ENCODE measurements around the gene GRK4. TPM values are rescaled to one million over a fixed set of nuclear protein-coding genes. Genes with fewer than 3 reads are reported as not detected.

GRK4 gene
- total RNA-seq, 5 donors from 2014 or later (not counting 1 experiment from before 2014, with no cell fraction given) = 1.8 to 4.8 (median 2.5) TPM

DNA sequence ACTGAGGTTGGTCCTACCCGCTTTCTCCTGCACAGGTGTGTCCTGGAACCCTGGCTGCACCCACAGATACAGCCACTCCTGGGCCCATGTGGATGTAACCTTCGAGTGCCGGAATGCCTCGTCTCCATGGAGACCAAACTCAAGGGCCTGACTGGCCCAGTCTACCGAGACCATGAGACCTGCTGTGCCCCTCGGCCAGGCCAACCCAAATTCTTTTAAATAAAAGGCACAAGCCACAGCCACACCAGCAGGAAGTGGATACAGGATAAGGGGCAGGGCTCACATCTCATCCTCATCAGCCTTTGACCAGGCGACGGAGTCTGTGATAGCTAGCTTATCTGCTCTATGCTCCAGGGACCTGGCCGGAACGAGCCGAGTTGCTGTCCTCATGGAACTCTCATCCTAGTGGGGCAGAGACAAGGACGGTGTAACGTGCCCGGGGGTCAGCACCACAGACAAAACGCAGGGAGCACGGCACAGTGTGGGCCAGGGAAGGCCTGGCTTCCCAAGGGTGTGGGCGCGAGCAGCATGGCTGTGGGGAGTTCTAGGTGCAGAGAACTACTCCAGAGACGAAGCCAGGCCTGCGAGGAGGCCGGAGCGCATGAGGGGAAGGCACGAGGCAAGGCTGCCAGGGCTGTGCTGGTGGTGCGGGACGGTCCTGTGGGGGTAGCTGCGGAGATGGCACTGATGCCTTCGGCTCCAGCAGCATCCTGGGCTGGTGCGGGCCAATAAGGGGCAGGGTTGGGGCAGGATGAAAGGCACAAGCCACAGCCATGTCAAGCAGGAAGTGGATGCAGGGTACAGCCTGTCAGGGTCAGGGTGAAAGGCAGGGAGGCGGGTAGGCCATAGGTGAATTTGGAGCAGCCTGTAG, 22.9 kb upstream of the GRK4 start:
- CTCF ChIA-PET = interaction anchor here in 1 of 2 donors (0.5 kb wide), 1 partner anchor 66 kb away, joined by 3 read pairs; no protein-coding TSS in a partner anchor
- Mint-ChIP-seq H3K9me3 (no peaks in the 10 kb centered on the region), H3K4me3 (no peak overlapping the region), H3K27me3 (no peaks in the 10 kb centered on the region), H3K4me1 (peaks cover 28 to 42% (median 28%) of the 10 kb centered on the region in 3 donors), H3K27ac (no peak overlapping the region), H3K36me3 (peaks cover 47% of the 10 kb centered on the region)
- H3K27ac ChIP-seq (ENCODE audit: low read length) = peak overlapping the region; percentile 62
- H3K4me3 ChIP-seq (ENCODE audit: control insufficient read depth in 1 of 2, extremely low read depth in 1 of 2, low read length in 1 of 2) = no peak overlapping the region
- H3K9me3 ChIP-seq = no peaks in the 10 kb centered on the region
- no peaks in the 10 kb centered on the region for H3K27me3 ChIP-seq (replicated peaks in 1 of 2; ENCODE audit: control insufficient read depth in 2 of 2, extremely low read depth in 1 of 2, insufficient read depth in 2 of 2, low read length in 1 of 2)
- ATAC-seq (replicated peaks in 1 of 4) = no peak
- POLR2A ChIA-PET = interaction anchor here in 1 of 2 donors (0.6 kb wide), 1 partner anchor 376 kb away, joined by 9 read pairs; no protein-coding TSS in a partner anchor
- 95% methylated on average over 28 of the region's 29 CpGs for WGBS (ENCODE audit: insufficient coverage)
- H3K36me3 ChIP-seq (ENCODE audit: control insufficient read depth in 2 of 2, extremely low read depth in 1 of 2, insufficient read depth in 1 of 2, low read length in 1 of 2) = peaks cover 26 to 80% of the 10 kb centered on the region in 2 donors
- H3K4me1 ChIP-seq (ENCODE audit: control insufficient read depth in 1 of 2, extremely low read depth in 1 of 2, insufficient read depth in 2 of 2, low read length in 2 of 2) = peaks cover 5 to 70% of the 10 kb centered on the region in 2 experiments
- DNase-seq = peak in 1 of 35 experiments; percentile 6

GRCh38 chr4:2941138-2942036, 22.0 kb upstream of the GRK4 start:
- ChIA-PET CTCF (interaction anchor here in 1 of 2 donors (0.5 kb wide), 1 partner anchor 67 kb away, joined by 3 read pairs; no protein-coding TSS in a partner anchor), POLR2A (no interaction called here)
- H3K4me3 Mint-ChIP-seq = no peak overlapping the region
- no peak overlapping the region for H3K27ac Mint-ChIP-seq
- Histone ChIP-seq H3K27ac (ENCODE audit: low read length) (peak overlapping the region; percentile 62), H3K36me3 (ENCODE audit: control insufficient read depth in 2 of 2, extremely low read depth in 1 of 2, insufficient read depth in 1 of 2, low read length in 1 of 2) (peaks cover 26 to 86% of the 10 kb centered on the region in 2 donors), H3K4me1 (ENCODE audit: control insufficient read depth in 1 of 2, extremely low read depth in 1 of 2, insufficient read depth in 2 of 2, low read length in 2 of 2) (peaks cover 0 to 61% of the 10 kb centered on the region in 2 experiments), H3K27me3 (replicated peaks in 1 of 2; ENCODE audit: control insufficient read depth in 2 of 2, extremely low read depth in 1 of 2, insufficient read depth in 2 of 2, low read length in 1 of 2) (no peaks in the 10 kb centered on the region), H3K9me3 (no peaks in the 10 kb centered on the region), H3K4me3 (ENCODE audit: control insufficient read depth in 1 of 2, extremely low read depth in 1 of 2, low read length in 1 of 2) (no peak overlapping the region)
- no peaks in the 10 kb centered on the region for H3K9me3 Mint-ChIP-seq
- H3K27me3 Mint-ChIP-seq = no peaks in the 10 kb centered on the region
- WGBS (ENCODE audit: insufficient coverage) = 97% methylated on average over 19 of the region's 24 CpGs
- DNase-seq (peak in 1 of 35 experiments; percentile 12), ATAC-seq (replicated peaks in 1 of 4) (no peak)
- H3K36me3 Mint-ChIP-seq = peaks cover 51% of the 10 kb centered on the region
- H3K4me1 Mint-ChIP-seq = peaks cover 19 to 33% (median 19%) of the 10 kb centered on the region in 3 donors

GRCh38 chr4:2942037-2942531, 21.3 kb upstream of the GRK4 start:
- H3K27me3 Mint-ChIP-seq = no peaks in the 10 kb centered on the region
- H3K27me3 ChIP-seq (replicated peaks in 1 of 2; ENCODE audit: control insufficient read depth in 2 of 2, extremely low read depth in 1 of 2, insufficient read depth in 2 of 2, low read length in 1 of 2) = no peaks in the 10 kb centered on the region
- no peaks in the 10 kb centered on the region for H3K9me3 Mint-ChIP-seq
- H3K4me1 ChIP-seq (ENCODE audit: control insufficient read depth in 1 of 2, extremely low read depth in 1 of 2, insufficient read depth in 2 of 2, low read length in 2 of 2) = peaks cover 0 to 54% of the 10 kb centered on the region in 2 experiments
- WGBS (ENCODE audit: insufficient coverage) = 75% methylated on average over 21 of the region's 21 CpGs
- ChIA-PET POLR2A (no interaction called here), CTCF (no interaction called here)
- peaks cover 12 to 26% (median 12%) of the 10 kb centered on the region in 3 donors for H3K4me1 Mint-ChIP-seq
- H3K36me3 Mint-ChIP-seq = peaks cover 53% of the 10 kb centered on the region
- H3K4me3 ChIP-seq (ENCODE audit: control insufficient read depth in 1 of 2, extremely low read depth in 1 of 2, low read length in 1 of 2) = peak overlapping the region in 1 of 2 donors; percentile 5
- peaks cover 26 to 88% of the 10 kb centered on the region in 2 donors for H3K36me3 ChIP-seq (ENCODE audit: control insufficient read depth in 2 of 2, extremely low read depth in 1 of 2, insufficient read depth in 1 of 2, low read length in 1 of 2)
- DNase-seq (peak in 3 of 35 experiments; percentile 12 to 50 (median 23)), ATAC-seq (replicated peaks in 1 of 4) (peak in 3 of 4 experiments; percentile 15 to 28 (median 16))
- peak overlapping the region; percentile 62 for H3K27ac ChIP-seq (ENCODE audit: low read length)
- H3K4me3 Mint-ChIP-seq = no peak overlapping the region
- peak overlapping the region; percentile 73 to 88 for H3K27ac Mint-ChIP-seq
- H3K9me3 ChIP-seq = no peaks in the 10 kb centered on the region

- Histone ChIP-seq H3K9me3 (no peaks in the 10 kb centered on the region), H3K4me1 (ENCODE audit: control insufficient read depth in 1 of 2, extremely low read depth in 1 of 2, insufficient read depth in 2 of 2, low read length in 2 of 2) (peaks cover 0 to 48% of the 10 kb centered on the region in 2 experiments), H3K4me3 (ENCODE audit: control insufficient read depth in 1 of 2, extremely low read depth in 1 of 2, low read length in 1 of 2) (peak overlapping the region in 1 of 2 donors; percentile 5), H3K36me3 (ENCODE audit: control insufficient read depth in 2 of 2, extremely low read depth in 1 of 2, insufficient read depth in 1 of 2, low read length in 1 of 2) (peaks cover 26 to 90% of the 10 kb centered on the region in 2 donors), H3K27me3 (replicated peaks in 1 of 2; ENCODE audit: control insufficient read depth in 2 of 2, extremely low read depth in 1 of 2, insufficient read depth in 2 of 2, low read length in 1 of 2) (no peaks in the 10 kb centered on the region), H3K27ac (ENCODE audit: low read length) (peak overlapping the region; percentile 62)
- ChIA-PET POLR2A (no interaction called here), CTCF (interaction anchor here in 1 of 2 donors (0.5 kb wide), 1 partner anchor 178 kb away, joined by 4 read pairs; no protein-coding TSS in a partner anchor)
- H3K9me3 Mint-ChIP-seq = no peaks in the 10 kb centered on the region
- peak; percentile 10 to 41 (median 31) for ATAC-seq (replicated peaks in 1 of 4)
- H3K27ac Mint-ChIP-seq = peak overlapping the region; percentile 73 to 88
- H3K4me3 Mint-ChIP-seq = no peak overlapping the region
- H3K4me1 Mint-ChIP-seq = peaks cover 6 to 20% (median 7%) of the 10 kb centered on the region in 3 donors
- H3K27me3 Mint-ChIP-seq = no peaks in the 10 kb centered on the region
- H3K36me3 Mint-ChIP-seq = peaks cover 52% of the 10 kb centered on the region
- WGBS (ENCODE audit: insufficient coverage) = 84% methylated on average over 13 of the region's 31 CpGs
- DNase-seq = peak in 3 of 35 experiments; percentile 14 to 63 (median 32)
These were observed 20.6 kb upstream of the GRK4 start for GRCh38 chr4:2942532-2943363.

GRCh38 chr4:2943364-2944090, 19.8 kb upstream of the GRK4 start:
- peak overlapping the region in 1 of 2 donors; percentile 29 for H3K27ac Mint-ChIP-seq
- Histone ChIP-seq H3K27ac (ENCODE audit: low read length) (peak overlapping the region; percentile 62), H3K9me3 (no peaks in the 10 kb centered on the region), H3K4me1 (ENCODE audit: control insufficient read depth in 1 of 2, extremely low read depth in 1 of 2, insufficient read depth in 2 of 2, low read length in 2 of 2) (peaks cover 0 to 45% of the 10 kb centered on the region in 2 experiments), H3K27me3 (replicated peaks in 1 of 2; ENCODE audit: control insufficient read depth in 2 of 2, extremely low read depth in 1 of 2, insufficient read depth in 2 of 2, low read length in 1 of 2) (no peaks in the 10 kb centered on the region), H3K4me3 (ENCODE audit: control insufficient read depth in 1 of 2, extremely low read depth in 1 of 2, low read length in 1 of 2) (no peak overlapping the region), H3K36me3 (ENCODE audit: control insufficient read depth in 2 of 2, extremely low read depth in 1 of 2, insufficient read depth in 1 of 2, low read length in 1 of 2) (peaks cover 26 to 95% of the 10 kb centered on the region in 2 donors)
- H3K9me3 Mint-ChIP-seq = no peaks in the 10 kb centered on the region
- no peaks in the 10 kb centered on the region for H3K27me3 Mint-ChIP-seq
- CTCF ChIA-PET = interaction anchor here in 1 of 2 donors (0.8 to 2.2 kb wide), 2 partner anchors 10 to 17 kb away, joined by 4 to 8 read pairs; no protein-coding TSS in a partner anchor
- WGBS (ENCODE audit: insufficient coverage) = 95% methylated on average over 4 of the region's 20 CpGs
- POLR2A ChIA-PET = interaction anchor here in 1 of 2 donors (1.3 kb wide), 1 partner anchor 11 kb away, joined by 4 read pairs; no protein-coding TSS in a partner anchor
- no peak overlapping the region for H3K4me3 Mint-ChIP-seq
- H3K36me3 Mint-ChIP-seq = peaks cover 53% of the 10 kb centered on the region
- DNase-seq = peak in 1 of 35 experiments; percentile 7
- ATAC-seq (replicated peaks in 1 of 4) = no peak
- peaks cover 6 to 17% (median 6%) of the 10 kb centered on the region in 3 donors for H3K4me1 Mint-ChIP-seq
